KMS-11 (cell line): ENCODE measurements around the gene KLHL35.

Source experiments
- H2AFZ ChIP-seq: fragments of 200-600 bp; sonication (generic); 2 replicates; pipeline ENCODE4 v1.6.1; 2016; ENCODE audit warnings: antibody characterized with exemption, mixed run types, low read depth
- H3K27ac ChIP-seq: fragments of 200-600 bp; sonication (generic); 2 replicates; pipeline ENCODE4 v1.6.1; 2016; ENCODE audit warnings: mild to moderate bottlenecking, mixed run types
- H3K27me3 ChIP-seq: fragments of 200-600 bp; sonication (generic); 2 replicates; pipeline ENCODE4 v1.6.1; 2017; ENCODE audit warnings: mild to moderate bottlenecking, low read depth, mixed run types, moderate library complexity; ENCODE audit not compliant: insufficient read depth
- H3K36me3 ChIP-seq: fragments of 200-600 bp; sonication (generic); 2 replicates; pipeline ENCODE4 v1.6.1; 2017; ENCODE audit warnings: mild to moderate bottlenecking, mixed run types; ENCODE audit not compliant: insufficient read depth
- H3K4me1 ChIP-seq: fragments of 200-600 bp; sonication (generic); 2 replicates; pipeline ENCODE4 v1.6.1; 2016; ENCODE audit warnings: mild to moderate bottlenecking, low read depth, mixed run types; ENCODE audit not compliant: poor library complexity, severe bottlenecking
- H3K4me2 ChIP-seq: fragments of 200-600 bp; sonication (generic); 2 replicates; pipeline ENCODE4 v1.7.0; 2016; ENCODE audit warnings: mild to moderate bottlenecking, mixed run types
- H3K4me3 ChIP-seq: fragments of 200-600 bp; sonication (generic); IDR thresholded peaks from 2 replicates; pipeline ENCODE4 v1.6.1; 2017; ENCODE audit warnings: low read depth, low read length, mixed read lengths; ENCODE audit not compliant: insufficient read depth
- H3K79me2 ChIP-seq: fragments of 200-600 bp; sonication (generic); 2 replicates; pipeline ENCODE4 v1.6.1; 2016; ENCODE audit warnings: low read depth, mixed run types; ENCODE audit not compliant: insufficient read depth
- H3K9ac ChIP-seq: fragments of 200-600 bp; sonication (generic); 2 replicates; pipeline ENCODE4 v1.6.1; 2016; ENCODE audit warnings: mild to moderate bottlenecking, mixed run types
- H4K20me1 ChIP-seq: fragments of 200-600 bp; sonication (generic); 2 replicates; pipeline ENCODE4 v1.6.1; 2016; ENCODE audit warnings: mild to moderate bottlenecking, mixed run types; ENCODE audit not compliant: insufficient read depth
- CTCF ChIP-seq: fragments of 200-600 bp; sonication (generic); conservative IDR thresholded peaks from 2 replicates; pipeline ENCODE4 v1.6.1; 2017; ENCODE audit warnings: low read depth, mild to moderate bottlenecking, antibody characterized with exemption, low read length, moderate library complexity, mixed read lengths

The KLHL35 gene

GRCh38 chr11:75445315-75445953 is 12.4 kb upstream of the KLHL35 start:
- Histone ChIP-seq H4K20me1 (no peaks in the 10 kb centered on the region), H3K4me2 (no peak overlapping the region), H3K4me1 (no peaks in the 10 kb centered on the region), H3K4me3 (no peak overlapping the region), H3K9ac (no peak overlapping the region), H3K36me3 (no peaks in the 10 kb centered on the region), H2AFZ (no peak overlapping the region), H3K27me3 (no peaks in the 10 kb centered on the region; the same call in 1 of the 2 replicates), H3K79me2 (no peaks in the 10 kb centered on the region), H3K27ac (no peak overlapping the region)
- peak; percentile 97 for TF ChIP-seq CTCF

- no peaks in the 10 kb centered on the region for H3K4me1 ChIP-seq
- no peak for TF ChIP-seq CTCF
- H3K27ac ChIP-seq, result no peak overlapping the region
- no peaks in the 10 kb centered on the region for H4K20me1 ChIP-seq
- H3K79me2 ChIP-seq, result no peaks in the 10 kb centered on the region
- no peak overlapping the region for H3K4me3 ChIP-seq
- no peaks in the 10 kb centered on the region; the same call in 1 of the 2 replicates for H3K27me3 ChIP-seq
- no peak overlapping the region for H3K4me2 ChIP-seq
- no peak overlapping the region for H3K9ac ChIP-seq
- no peak overlapping the region for H2AFZ ChIP-seq
- no peaks in the 10 kb centered on the region for H3K36me3 ChIP-seq
Observed at GRCh38 chr11:75443043-75443442, 10.0 kb upstream of the KLHL35 start.

- Histone ChIP-seq H3K27ac (no peak overlapping the region), H3K4me1 (no peaks in the 10 kb centered on the region), H3K4me2 (no peak overlapping the region), H3K79me2 (no peaks in the 10 kb centered on the region), H2AFZ (no peak overlapping the region), H3K27me3 (no peaks in the 10 kb centered on the region; the same call in 1 of the 2 replicates), H3K9ac (no peak overlapping the region), H3K36me3 (no peaks in the 10 kb centered on the region), H4K20me1 (no peaks in the 10 kb centered on the region), H3K4me3 (no peak overlapping the region)
- TF ChIP-seq CTCF, result no peak
Observed at GRCh38 chr11:75442161-75442885, 9.3 kb upstream of the KLHL35 start.

GRCh38 chr11:75441804-75442132 is 8.8 kb upstream of the KLHL35 start:
- H3K4me2 ChIP-seq, result no peak overlapping the region
- H2AFZ ChIP-seq, result no peak overlapping the region
- no peak overlapping the region for H3K27ac ChIP-seq
- H3K36me3 ChIP-seq, result no peaks in the 10 kb centered on the region
- no peaks in the 10 kb centered on the region for H3K4me1 ChIP-seq
- no peaks in the 10 kb centered on the region; the same call in 1 of the 2 replicates for H3K27me3 ChIP-seq
- H4K20me1 ChIP-seq, result no peaks in the 10 kb centered on the region
- no peaks in the 10 kb centered on the region for H3K79me2 ChIP-seq
- no peak overlapping the region for H3K9ac ChIP-seq
- no peak overlapping the region for H3K4me3 ChIP-seq
- no peak for TF ChIP-seq CTCF
